Retinal pigment epithelial cell (primary cell): ENCODE data around the gene PNO1.

Experiments
- DNase-seq: peaks from one replicate; pipeline ENCODE4 v3.0.0-alpha.2; 2010; ENCODE audit warnings: low read depth
- H3K4me3 ChIP-seq: 2 replicates; pipeline ENCODE4 v1.5.1; 2011; ENCODE audit warnings: mild to moderate bottlenecking, low read length, control low read depth, moderate library complexity
- CTCF ChIP-seq: conservative IDR thresholded peaks from 2 replicates; pipeline ENCODE4 v1.5.1; 2011; ENCODE audit warnings: low read depth, low read length, control low read depth, inconsistent platforms

Gene PNO1

GRCh38 chr2:68134554-68134953 lies 23.1 kb upstream of the PNO1 start:
- no peak for TF ChIP-seq CTCF
- no peak for DNase-seq
- H3K4me3 ChIP-seq, result no peak overlapping the region

GRCh38 chr2:68135448-68136320 lies 22.0 kb upstream of the PNO1 start:
- no peak overlapping the region for H3K4me3 ChIP-seq
- no peak for DNase-seq
- TF ChIP-seq CTCF, result no peak

- no peak for DNase-seq
- no peak overlapping the region for H3K4me3 ChIP-seq
- no peak for TF ChIP-seq CTCF
Measured at GRCh38 chr2:68141875-68142274, 15.8 kb upstream of the PNO1 start.

- no peak for DNase-seq
- H3K4me3 ChIP-seq, result no peak overlapping the region
- TF ChIP-seq CTCF, result no peak
Measured at GRCh38 chr2:68151037-68151436, 6.7 kb upstream of the PNO1 start.

- no peak overlapping the region for H3K4me3 ChIP-seq
- no peak for TF ChIP-seq CTCF
- DNase-seq, result no peak
Measured at GRCh38 chr2:68152681-68153347, 4.9 kb upstream of the PNO1 start.

- TF ChIP-seq CTCF, result no peak
- no peak for DNase-seq
- H3K4me3 ChIP-seq, result no peak overlapping the region
Measured at GRCh38 chr2:68155618-68156017, 2.1 kb upstream of the PNO1 start.

GRCh38 chr2:68156419-68156818 lies 1.3 kb upstream of the PNO1 start:
- H3K4me3 ChIP-seq, result peak overlapping the region; percentile 79
- no peak for TF ChIP-seq CTCF

More at GRCh38 chr2:68156419-68156818, 1.3 kb upstream of the PNO1 start:
- DNase-seq, result no peak
